ACC112 (cell line): Measurements from ENCODE around the gene NPHS1.
"Not testable (repeated sequence)": the region's sequence is repeated elsewhere in the genome, so short reads cannot be mapped to it uniquely, and the experiment has no call there.

Experiments used
- H2AFZ ChIP-seq: fragments of 200-600 bp; sonication (generic); one replicate; pipeline ENCODE4 v1.6.0; 2017; ENCODE audit warnings: antibody characterized with exemption, low read length; ENCODE audit not compliant: unreplicated experiment
- H3K27ac ChIP-seq: fragments of 200-600 bp; sonication (generic); 2 replicates; pipeline ENCODE4 v1.5.1; 2014; ENCODE audit warnings: low read depth, mild to moderate bottlenecking, antibody characterized with exemption, low read length, moderate library complexity
- H3K27me3 ChIP-seq: fragments of 200-600 bp; sonication (generic); 2 replicates; pipeline ENCODE4 v1.6.1; 2014; ENCODE audit warnings: mild to moderate bottlenecking, antibody characterized with exemption, low read length, moderate library complexity, mixed read lengths; ENCODE audit not compliant: insufficient read depth
- H3K36me3 ChIP-seq: fragments of 200-600 bp; sonication (generic); 2 replicates; pipeline ENCODE4 v1.6.1; 2016; ENCODE audit warnings: mild to moderate bottlenecking, antibody characterized with exemption, low read length, moderate library complexity, mixed read lengths; ENCODE audit not compliant: insufficient read depth
- H3K4me1 ChIP-seq: fragments of 200-600 bp; sonication (generic); one replicate; pipeline ENCODE4 v1.6.1; 2016; ENCODE audit warnings: low read length, mixed read lengths; ENCODE audit not compliant: insufficient read depth, unreplicated experiment, control insufficient read depth
- H3K4me3 ChIP-seq: fragments of 200-600 bp; sonication (generic); 2 replicates; pipeline ENCODE4 v1.5.1; 2014; ENCODE audit warnings: mild to moderate bottlenecking, low read depth, low read length
- H3K79me2 ChIP-seq: fragments of 200-600 bp; sonication (generic); one replicate; pipeline ENCODE4 v1.6.0; 2016; ENCODE audit warnings: low read length; ENCODE audit not compliant: control insufficient read depth, unreplicated experiment, insufficient read depth

The NPHS1 gene, protein sequence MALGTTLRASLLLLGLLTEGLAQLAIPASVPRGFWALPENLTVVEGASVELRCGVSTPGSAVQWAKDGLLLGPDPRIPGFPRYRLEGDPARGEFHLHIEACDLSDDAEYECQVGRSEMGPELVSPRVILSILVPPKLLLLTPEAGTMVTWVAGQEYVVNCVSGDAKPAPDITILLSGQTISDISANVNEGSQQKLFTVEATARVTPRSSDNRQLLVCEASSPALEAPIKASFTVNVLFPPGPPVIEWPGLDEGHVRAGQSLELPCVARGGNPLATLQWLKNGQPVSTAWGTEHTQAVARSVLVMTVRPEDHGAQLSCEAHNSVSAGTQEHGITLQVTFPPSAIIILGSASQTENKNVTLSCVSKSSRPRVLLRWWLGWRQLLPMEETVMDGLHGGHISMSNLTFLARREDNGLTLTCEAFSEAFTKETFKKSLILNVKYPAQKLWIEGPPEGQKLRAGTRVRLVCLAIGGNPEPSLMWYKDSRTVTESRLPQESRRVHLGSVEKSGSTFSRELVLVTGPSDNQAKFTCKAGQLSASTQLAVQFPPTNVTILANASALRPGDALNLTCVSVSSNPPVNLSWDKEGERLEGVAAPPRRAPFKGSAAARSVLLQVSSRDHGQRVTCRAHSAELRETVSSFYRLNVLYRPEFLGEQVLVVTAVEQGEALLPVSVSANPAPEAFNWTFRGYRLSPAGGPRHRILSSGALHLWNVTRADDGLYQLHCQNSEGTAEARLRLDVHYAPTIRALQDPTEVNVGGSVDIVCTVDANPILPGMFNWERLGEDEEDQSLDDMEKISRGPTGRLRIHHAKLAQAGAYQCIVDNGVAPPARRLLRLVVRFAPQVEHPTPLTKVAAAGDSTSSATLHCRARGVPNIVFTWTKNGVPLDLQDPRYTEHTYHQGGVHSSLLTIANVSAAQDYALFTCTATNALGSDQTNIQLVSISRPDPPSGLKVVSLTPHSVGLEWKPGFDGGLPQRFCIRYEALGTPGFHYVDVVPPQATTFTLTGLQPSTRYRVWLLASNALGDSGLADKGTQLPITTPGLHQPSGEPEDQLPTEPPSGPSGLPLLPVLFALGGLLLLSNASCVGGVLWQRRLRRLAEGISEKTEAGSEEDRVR (N-terminal part only)

DNA sequence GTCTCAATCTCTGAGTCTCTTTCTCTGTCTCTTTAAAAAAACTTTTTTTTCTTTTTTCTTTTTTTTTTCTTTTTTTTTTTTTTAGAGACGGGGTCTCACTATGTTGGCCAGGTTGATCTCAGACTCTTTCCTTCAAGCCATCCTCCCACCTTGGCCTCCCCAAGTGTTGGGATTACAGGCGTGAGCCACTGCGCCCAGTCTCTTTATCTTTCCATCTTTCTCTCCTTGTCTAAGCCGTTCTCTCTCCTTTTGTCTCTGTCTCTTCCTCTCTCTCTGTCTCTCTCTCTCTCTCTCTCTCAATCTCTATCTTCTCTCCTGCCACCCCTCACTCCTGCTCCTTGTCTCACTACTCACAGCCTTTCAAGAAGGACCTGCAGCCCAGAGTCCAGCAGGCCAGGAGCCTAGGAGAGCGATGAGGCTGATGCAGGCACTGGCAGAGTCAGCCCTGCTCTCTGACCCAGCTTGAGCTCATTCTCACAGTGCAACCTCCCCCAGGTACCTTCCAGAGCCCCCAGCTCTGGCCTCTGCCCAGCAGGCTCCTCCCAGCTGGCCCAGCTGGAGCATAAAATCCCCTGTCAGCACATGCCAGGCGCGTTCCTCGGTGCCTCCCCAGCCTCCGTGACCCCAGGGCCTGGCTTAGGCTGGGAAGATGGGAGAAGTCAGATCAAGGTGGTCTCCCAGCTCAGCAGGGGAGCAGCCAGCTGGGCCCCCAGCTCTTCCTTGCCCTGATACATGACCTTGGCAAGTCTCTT is at the start of gene NPHS1:
Gene NPHS1 (minus strand): TSS at position 476 of the 752 bp plus-strand sequence. CDS start 667 bp downstream, outside the sequence.
- H3K36me3 ChIP-seq, result no peaks in the 10 kb centered on the region
- H3K4me3 ChIP-seq, result no peak within 1 kb of the TSS
- H2AFZ ChIP-seq, result no peak within 1 kb of the TSS
- H3K27me3 ChIP-seq, result peaks cover 62% of the 10 kb centered on the region
- H3K79me2 ChIP-seq, result no peaks in the 10 kb centered on the region
- no peak within 1 kb of the TSS for H3K27ac ChIP-seq
- peaks cover 3% of the 10 kb centered on the region for H3K4me1 ChIP-seq

DNA sequence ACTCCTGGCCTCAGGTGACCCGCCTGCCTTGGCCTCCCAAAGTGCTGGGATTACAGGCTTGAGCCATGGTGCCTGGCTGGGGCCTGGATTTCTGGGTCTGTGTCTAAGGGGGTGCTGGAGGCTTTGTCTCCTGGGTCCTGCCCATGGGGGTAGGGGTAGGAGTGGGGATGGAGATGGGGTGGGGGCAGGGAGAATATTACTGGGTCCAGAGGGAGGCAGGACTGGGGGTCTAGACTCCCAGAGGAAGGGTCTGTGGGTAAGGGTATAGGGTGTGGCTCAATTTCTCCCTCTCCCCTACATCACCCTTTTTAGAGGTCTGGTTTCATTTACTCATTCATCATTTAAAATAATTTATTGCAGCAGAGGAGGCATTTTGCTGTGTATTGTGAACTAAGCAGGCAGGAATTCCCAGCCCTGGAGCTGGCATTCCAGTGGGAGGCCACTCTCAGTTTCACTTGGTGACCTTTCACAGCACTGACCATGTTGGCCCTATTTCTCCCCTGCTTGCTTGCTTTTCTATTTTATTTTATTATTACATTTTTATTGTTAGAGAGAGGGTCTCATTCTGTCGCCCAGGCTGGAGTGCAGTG is 48.8 kb upstream of the NPHS1 start:
- Histone ChIP-seq H3K4me3 (peak overlapping the region; percentile 45), H2AFZ (no peak overlapping the region), H3K27ac (peak overlapping the region; percentile 26; the same call in 1 of the 2 replicates), H3K36me3 (no peaks in the 10 kb centered on the region), H3K4me1 (peaks cover 12% of the 10 kb centered on the region), H3K27me3 (no peaks in the 10 kb centered on the region), H3K79me2 (peaks cover 9% of the 10 kb centered on the region)

DNA sequence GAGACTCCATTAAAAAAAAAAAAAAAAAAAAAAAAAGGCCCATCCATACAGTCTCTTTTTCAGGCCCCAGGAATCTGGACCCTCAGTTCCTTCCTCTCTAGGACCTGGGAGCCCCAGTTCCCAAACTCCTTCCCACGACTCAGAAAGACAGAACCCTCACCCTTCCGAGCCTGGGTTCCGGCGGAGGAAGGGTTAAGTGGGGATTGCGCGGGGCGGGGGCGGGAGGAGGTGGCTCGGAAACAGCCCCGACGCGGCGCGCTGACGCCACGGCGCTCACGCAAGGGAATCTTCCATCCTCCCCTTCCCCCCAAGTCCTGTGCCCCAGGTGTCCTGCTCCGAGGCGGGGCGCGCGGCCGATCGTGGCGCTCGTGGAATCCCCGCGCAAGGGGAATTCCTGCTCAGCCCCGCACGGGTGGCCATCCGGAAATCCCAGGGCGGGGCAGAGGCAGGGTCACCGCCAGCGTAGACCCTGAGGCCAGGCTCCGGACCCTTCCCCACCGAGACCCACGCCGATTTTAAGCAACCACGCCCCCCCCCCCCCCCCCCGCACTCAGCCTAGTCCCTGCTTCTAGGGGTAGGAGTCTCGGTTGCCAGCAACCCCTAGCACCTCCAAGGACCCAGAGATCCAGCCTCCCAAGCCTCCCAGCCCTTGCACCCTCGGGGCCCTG is 47.4 kb upstream of the NPHS1 start:
- H2AFZ ChIP-seq, result no peak overlapping the region
- peaks cover 9% of the 10 kb centered on the region for H3K79me2 ChIP-seq
- H3K4me3 ChIP-seq, result peak overlapping the region; percentile 94
- no peaks in the 10 kb centered on the region for H3K36me3 ChIP-seq
- H3K27ac ChIP-seq, result peak overlapping the region; percentile 46
- no peaks in the 10 kb centered on the region for H3K27me3 ChIP-seq
- peaks cover 12% of the 10 kb centered on the region for H3K4me1 ChIP-seq

DNA sequence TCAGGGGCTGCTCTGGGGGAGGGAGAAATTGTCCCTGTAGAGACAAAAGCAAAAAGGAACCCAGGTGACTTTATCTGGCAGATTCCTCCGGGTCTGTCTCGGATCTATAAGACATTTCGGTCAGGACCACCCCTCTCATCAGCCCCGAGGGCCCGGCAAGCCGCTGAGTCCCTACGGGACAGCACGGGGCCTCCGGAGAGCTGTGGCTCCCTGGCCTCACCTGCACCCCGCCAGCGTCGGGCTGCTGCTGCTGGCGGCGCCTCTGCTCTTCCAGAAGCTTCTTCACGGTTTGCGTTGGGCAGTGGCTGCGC is 46.1 kb upstream of the NPHS1 start:
- H2AFZ ChIP-seq, result peak overlapping the region; percentile 55
- H3K4me3 ChIP-seq, result peak overlapping the region; percentile 94
- no peaks in the 10 kb centered on the region for H3K27me3 ChIP-seq
- H3K4me1 ChIP-seq, result peaks cover 12% of the 10 kb centered on the region
- peaks cover 9% of the 10 kb centered on the region for H3K79me2 ChIP-seq
- no peaks in the 10 kb centered on the region for H3K36me3 ChIP-seq
- H3K27ac ChIP-seq, result no peak overlapping the region

DNA sequence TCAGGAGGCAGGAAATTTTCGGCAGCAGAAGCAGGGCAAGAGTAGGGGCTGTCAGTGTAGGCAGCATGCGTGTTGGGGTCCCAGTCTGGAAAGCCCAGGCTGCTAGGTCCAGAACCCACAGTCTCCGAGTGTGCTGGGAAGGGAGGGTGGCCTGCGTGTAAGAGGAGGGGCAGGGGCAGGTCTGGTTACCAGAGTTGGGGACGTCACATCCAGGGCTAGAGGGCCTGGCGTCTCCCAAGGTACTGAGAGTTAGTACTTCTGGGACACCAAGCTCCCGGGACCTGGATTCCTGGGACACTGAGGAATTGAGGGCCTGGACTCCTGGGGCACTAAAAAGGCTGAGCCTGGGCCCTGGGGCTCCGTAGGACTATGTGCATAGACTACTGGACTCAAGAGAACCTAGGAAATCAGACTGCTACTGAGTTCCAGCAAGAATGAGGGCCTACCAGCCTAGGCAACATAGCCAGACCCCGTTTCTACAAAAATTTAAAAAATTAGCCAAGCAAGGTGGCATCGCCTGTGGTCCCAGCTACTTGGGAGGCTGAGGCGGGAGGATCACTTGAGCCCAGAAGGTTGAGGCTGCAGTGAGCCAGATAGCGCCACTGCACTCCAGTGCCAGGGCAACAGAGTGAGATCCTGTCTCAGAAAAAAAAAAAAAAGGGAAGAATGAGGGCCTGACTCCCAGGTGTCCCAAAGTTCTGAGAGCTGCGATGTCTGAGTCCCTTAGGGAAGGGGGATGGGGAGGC is 45.6 kb upstream of the NPHS1 start:
- Histone ChIP-seq H3K27ac (no peak overlapping the region), H3K4me3 (peak overlapping the region; percentile 94), H3K27me3 (no peaks in the 10 kb centered on the region), H3K79me2 (peaks cover 9% of the 10 kb centered on the region), H3K4me1 (peaks cover 12% of the 10 kb centered on the region), H2AFZ (no peak overlapping the region), H3K36me3 (no peaks in the 10 kb centered on the region)

DNA sequence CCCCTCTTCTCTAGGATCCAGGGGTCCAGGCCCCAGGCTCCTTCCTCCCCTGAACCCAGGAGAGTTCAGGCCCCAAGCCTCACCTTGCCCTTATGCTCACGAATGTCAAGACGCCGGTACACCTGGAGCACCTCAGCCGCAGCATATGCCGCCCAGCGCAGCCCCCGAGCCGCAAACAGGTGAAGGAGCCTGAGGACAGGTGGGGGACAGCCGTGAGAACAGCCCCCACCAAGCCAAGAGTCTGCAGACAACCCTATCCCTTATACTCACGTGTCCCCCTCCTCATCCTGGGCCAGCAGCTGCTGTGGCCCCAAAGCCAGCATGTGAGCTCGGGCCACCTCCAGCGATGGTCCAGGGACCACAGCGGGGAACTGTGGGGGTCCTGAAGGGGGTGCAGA is 44.3 kb upstream of the NPHS1 start:
- H3K79me2 ChIP-seq, result peaks cover 9% of the 10 kb centered on the region
- no peak overlapping the region for H3K27ac ChIP-seq
- no peak overlapping the region for H2AFZ ChIP-seq
- no peak overlapping the region for H3K4me3 ChIP-seq
- H3K4me1 ChIP-seq, result peaks cover 9% of the 10 kb centered on the region
- no peaks in the 10 kb centered on the region for H3K27me3 ChIP-seq
- H3K36me3 ChIP-seq, result no peaks in the 10 kb centered on the region

DNA sequence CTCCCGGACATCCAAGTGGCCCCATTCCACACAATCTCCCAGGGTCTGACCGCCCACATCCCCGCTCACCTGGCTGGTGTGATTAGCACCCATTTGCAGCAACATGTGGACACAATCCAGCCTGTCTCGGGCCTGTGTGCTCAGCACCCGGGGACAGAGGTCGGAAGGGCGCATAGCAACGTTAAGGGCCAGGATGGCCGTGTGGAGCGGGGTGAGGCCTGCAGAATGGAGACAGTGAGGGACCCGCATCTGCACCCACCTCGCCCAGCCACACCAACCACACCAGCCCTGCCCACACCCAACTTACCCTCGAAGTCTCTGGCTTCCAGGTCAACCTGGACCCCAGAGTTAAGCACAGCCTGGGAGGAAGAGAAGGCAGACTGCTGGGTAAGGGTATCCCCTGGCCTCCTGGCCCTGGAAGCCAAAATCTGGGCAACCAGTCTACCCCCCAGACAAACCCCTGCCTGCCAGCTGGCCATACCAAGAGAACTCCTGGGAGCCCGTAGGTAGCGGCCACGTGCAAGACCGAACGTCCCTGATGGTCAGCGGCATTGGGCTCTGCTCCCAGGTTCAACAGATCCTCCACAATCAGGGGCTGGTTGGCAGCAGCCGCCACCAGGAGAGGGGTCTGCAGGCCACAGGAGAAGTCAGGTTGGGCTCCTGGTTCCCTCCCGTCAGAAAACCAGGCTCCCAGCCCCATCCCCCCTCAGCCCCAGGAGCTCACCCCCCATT is 43.8 kb upstream of the NPHS1 start:
- H3K27ac ChIP-seq, result no peak overlapping the region
- H3K4me3 ChIP-seq, result no peak overlapping the region
- H3K4me1 ChIP-seq, result peaks cover 6% of the 10 kb centered on the region
- H3K36me3 ChIP-seq, result no peaks in the 10 kb centered on the region
- H3K27me3 ChIP-seq, result no peaks in the 10 kb centered on the region
- peaks cover 9% of the 10 kb centered on the region for H3K79me2 ChIP-seq
- H2AFZ ChIP-seq, result no peak overlapping the region

DNA sequence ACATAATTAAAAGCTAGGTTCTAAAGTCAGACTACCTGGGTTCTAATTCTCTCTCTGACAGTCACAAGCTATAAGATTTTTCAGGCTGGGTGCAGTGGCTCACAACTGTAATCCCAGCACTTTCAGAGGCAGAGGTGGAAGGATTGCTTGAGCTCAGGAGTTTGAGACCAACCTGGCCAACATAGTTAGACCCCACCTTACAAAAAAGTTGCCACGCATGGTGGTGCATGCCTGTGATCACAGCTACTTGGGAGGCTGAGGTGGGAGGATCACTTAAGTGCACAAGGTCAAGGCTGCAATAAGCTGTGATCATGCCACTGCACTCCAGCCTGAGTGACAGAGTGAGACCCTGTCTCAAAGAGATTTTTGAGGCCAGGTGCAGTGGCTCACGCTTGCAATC is 42.0 kb upstream of the NPHS1 start:
- Histone ChIP-seq H3K79me2 (peaks cover 7% of the 10 kb centered on the region), H3K27ac (no peak overlapping the region), H3K27me3 (no peaks in the 10 kb centered on the region), H3K4me3 (no peak overlapping the region), H2AFZ (no peak overlapping the region), H3K4me1 (peaks cover 3% of the 10 kb centered on the region), H3K36me3 (no peaks in the 10 kb centered on the region)

DNA sequence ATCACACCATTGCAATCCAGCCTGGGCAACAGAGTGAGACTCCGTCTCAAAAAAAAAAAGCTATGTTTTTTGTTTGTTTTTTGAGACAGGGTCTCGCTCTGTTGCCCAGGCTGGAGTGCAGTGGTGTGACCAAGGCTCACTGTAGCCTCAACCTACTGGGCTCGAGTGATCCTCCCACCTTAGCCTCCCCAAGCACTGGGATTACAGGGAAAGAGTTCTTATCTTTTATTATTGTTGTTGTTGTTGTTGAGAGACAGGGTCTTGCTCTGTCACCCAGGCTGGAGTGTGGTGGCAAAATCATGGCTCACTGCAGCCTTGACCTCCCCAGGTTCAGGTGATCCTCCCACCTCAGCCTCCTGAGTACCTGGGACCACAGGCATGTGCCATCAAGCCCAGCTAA is 39.5 kb upstream of the NPHS1 start:
- not testable (repeated sequence) for H3K36me3 ChIP-seq, H3K4me3 ChIP-seq

More for the DNA sequence above, 39.5 kb upstream of the NPHS1 start:
- H3K27ac ChIP-seq, H3K4me1 ChIP-seq, H3K27me3 ChIP-seq, H2AFZ ChIP-seq, H3K79me2 ChIP-seq: not testable (repeated sequence)
